Right lobe of liver (tissue), 4 donors: Measurements from ENCODE around the gene C19orf12.

Experiments used
- CTCF ChIP-seq, 4 donors: fragments of 200-600 bp in 3 of 4; fragments of 450-650 bp in 1 of 4; IDR thresholded peaks; one replicate each; pipeline versions ENCODE4 v1.5.1 to v1.8.0; 2016 to 2022; ENCODE audit warnings: antibody characterized with exemption in 4 of 4, mild to moderate bottlenecking in 2 of 4
- POLR2A ChIP-seq: fragments of 450-650 bp; IDR thresholded peaks from one replicate; pipeline ENCODE4 v1.6.1; 2017; ENCODE audit warnings: antibody characterized with exemption, mild to moderate bottlenecking
- donor health status: DM: no; HTN: no; CAD: no.
- donor health status: DM: no; HTN: no; CAD: no.
- donor health status: DM: no; HTN: yes; CAD: no.

- no peak for TF ChIP-seq CTCF (IDR thresholded peaks at IDR 0.05)
- no peak for TF ChIP-seq POLR2A
Measured at GRCh38 chr19:29764361-29764760, 49.3 kb upstream of the C19orf12 start.
